ENCODE data around the gene GPC5.

- TF ChIP-seq CTCF (IDR thresholded peaks at IDR 0.05) (no peak), POLR2A (IDR thresholded peaks at IDR 0.05) (no peak)
Observed at GRCh38 chr13:91988331-91988730, 589.9 kb downstream of the GPC5 start.

All from testis (tissue), 2 donors.